Stimulated activated CD8-positive, alpha-beta memory T cell treated with anti-CD3 and anti-CD28 coated beads, Interleukin-12 subunit alpha, Interleukin-12 subunit beta, amount 100 ng/mL, for 1 hour (primary cell): ENCODE measurements around the gene CNNM3.
A peak's percentile ranks its signal among the peaks of the same experiment; 100 is the strongest.

Source experiments
- DNase-seq: peaks from one replicate; pipeline ENCODE4 v3.0.0-alpha.2; 2020; ENCODE audit warnings: low read depth

CNNM3 gene

DNA sequence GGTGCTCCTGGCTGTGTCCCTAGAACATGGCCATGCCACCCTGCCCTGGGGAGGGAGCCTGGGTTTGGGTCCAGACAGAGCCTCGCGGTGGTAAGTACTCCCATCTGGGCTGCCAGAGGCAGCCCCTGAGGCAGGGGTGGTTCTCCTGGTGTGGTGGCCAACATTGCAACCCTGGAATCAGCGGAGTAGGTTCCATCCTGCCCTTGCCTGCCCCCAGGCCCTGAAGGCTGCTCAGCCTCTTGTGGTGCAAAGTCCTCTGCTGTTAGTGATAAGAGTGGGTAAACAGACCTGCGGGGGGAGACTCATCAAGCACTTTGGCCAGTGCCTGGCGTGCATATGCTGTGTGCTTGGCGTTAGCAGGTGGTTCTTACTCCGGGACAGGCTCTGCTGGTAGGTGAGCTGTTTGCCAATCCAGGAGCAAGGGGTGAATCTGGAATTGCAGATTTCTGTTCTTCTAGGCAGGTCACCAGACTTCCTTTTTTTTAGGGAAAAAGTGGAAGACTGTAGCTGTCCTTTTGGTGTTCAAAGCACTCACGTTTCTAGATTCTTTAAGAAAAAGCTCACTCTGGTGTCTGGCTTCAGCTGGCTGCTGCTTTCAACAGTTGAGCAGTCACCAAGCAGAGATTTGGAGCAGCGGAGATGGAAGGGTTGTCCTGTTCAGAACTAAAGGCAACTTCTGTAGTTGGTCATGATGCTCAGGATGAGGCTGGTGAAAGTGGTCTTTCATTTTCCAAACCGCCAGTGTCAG lies 3.2 kb downstream of the CNNM3 start:
- no peak for DNase-seq

DNA sequence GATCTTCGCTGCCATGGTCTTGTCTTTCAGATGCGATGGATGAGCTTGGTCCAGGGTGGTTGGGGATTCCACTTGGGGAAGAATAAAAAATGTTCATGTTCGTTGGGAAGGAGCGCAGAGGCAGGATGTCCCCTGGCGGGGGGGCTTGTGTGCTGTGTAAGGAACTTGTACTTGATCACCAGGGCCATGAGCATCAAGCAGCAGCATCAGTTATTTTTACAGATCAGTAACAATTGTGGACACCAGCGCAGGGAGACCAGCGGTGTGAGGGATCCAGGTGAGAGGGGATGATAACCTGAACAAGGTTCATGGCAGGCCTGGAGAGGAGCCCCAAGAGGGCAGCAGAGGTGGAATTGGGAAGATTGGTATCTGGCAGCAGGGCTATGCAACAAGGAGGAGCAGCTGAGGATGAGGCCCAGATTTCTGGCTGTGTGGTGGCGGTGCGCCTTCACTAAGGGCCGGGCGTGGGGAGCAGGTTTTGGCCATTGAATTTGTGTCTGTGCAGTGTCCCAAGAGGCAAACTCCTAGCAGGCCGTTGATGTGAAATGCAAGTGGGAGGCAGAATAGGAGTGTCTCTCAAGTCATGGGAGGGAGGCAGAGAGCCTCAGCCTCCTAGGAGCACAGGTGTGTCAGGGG lies 3.9 kb downstream of the CNNM3 start:
- DNase-seq = no peak

- no peak for DNase-seq
These were observed 5.1 kb downstream of the CNNM3 start for GRCh38 chr2:96821113-96821675.

- no peak for DNase-seq
These were observed 6.7 kb downstream of the CNNM3 start for GRCh38 chr2:96822786-96823185.

DNA sequence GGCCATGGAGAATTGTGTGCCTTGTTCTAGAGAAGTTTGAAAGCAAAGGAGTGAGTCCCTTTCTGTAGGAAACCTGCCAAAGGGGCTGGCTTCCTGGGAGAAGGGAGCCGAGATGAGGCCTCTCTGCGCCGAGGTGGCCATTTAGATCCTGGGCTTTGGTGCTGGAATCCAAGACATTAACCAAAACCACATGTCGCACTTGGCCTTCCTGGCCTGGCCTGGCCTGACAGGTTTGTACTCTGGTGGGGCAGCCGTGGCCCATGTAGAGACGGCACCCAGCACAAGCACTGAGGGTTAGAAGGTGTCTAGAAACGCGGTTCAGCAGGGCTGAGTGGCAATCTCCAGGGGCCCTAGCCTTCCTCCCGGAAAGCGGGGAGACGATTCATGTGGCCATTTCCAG lies 7.1 kb downstream of the CNNM3 start:
- DNase-seq = no peak

DNA sequence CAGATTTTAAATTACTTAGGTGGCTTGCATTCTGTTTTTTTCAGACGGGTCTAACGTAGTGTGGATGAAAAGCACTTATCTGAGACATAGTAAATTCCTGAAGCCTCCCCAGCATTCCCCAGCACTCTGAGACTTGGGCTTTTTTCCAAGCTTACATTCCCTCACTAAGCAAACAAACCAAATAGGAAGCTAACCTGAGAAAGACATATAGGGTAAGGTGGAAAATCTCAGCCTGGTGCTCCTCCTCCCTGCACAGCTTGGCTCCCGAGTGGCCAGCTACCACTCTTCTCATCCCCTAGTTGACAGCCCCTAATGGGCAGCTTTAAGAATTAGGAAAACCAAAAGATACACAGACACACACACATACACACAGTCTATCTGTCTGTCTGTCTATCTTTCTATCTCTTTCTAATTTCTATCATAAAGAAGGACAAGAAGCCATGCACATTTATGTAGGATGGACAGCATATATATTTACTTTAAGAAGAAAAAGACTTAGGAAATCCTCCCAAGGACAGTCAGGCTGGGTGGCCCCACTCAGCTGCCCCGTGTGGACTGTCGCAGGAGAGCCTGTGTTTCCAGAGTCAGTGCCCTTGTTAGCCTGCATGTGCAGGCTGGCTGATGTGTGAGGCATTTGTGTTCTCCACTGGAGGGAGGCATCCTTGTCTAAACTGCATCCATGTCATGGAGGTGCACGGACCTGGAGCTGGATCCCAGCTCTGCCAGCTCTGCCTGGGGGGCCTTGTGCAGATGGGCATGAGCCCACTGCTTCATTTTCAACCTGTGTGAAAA lies 8.2 kb downstream of the CNNM3 start:
- DNase-seq = no peak

DNA sequence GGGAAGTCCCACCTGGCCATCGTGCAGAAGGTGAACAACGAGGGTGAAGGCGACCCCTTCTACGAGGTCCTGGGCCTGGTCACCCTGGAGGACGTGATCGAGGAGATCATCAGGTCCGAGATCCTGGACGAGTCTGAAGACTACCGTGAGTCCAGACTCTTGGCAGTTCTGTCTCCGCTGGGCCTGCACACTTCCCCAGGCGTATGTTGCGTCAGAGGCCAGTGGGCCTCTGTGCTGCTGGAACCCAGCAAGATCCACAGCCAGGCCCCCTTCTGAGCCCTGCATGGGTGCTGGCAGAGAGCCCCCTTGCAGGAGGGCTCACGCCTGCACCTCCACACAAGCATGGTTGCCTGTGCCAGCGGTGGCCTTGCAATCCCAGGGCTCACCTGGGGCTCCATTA lies 9.0 kb downstream of the CNNM3 start:
- no peak for DNase-seq

GRCh38 chr2:96826546-96827278 lies 10.6 kb downstream of the CNNM3 start:
- no peak for DNase-seq

GRCh38 chr2:96828436-96828835 lies 12.4 kb downstream of the CNNM3 start:
- DNase-seq = no peak

DNA sequence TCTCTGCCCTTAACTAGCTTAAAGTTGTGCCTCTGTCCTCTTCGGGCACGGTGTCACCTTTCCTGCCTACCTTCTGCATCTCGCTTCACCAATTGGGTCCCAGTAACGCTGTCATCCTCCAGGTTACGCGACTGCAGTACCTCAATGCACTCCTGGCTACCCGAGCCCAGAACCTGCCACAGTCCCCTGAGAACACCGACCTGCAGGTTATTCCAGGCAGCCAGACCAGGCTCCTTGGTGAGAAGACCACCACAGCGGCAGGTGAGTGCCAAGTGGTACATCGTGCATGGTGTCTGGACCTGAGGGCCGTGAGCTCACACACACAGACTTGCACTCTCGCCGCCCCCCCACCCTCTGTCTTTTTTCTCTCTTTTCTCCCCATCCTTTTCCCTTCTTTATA lies 12.8 kb downstream of the CNNM3 start:
- DNase-seq = no peak

GRCh38 chr2:96830044-96830562 lies 14.0 kb downstream of the CNNM3 start:
- no peak for DNase-seq

- no peak for DNase-seq
These were observed 15.6 kb downstream of the CNNM3 start for GRCh38 chr2:96831679-96832078.

DNA sequence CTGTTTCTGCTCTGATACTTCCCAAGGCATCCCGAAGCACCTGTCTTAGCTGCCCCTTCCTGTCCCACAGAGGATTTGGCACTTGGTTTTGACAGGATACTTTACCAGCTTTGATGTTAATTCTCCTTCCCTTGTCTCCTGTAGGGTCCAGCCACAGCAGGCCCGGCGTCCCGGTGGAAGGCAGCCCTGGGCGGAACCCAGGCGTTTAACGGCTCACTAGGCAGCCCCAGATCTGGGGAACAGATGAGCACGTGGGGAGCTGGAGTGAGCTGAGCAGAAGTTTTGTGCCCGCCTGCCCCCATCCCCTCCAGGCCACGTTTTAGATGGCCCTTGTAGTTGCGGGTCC lies 16.3 kb downstream of the CNNM3 start:
- DNase-seq = no peak

GRCh38 chr2:96832754-96833507 lies 16.9 kb downstream of the CNNM3 start:
- DNase-seq = no peak

DNA sequence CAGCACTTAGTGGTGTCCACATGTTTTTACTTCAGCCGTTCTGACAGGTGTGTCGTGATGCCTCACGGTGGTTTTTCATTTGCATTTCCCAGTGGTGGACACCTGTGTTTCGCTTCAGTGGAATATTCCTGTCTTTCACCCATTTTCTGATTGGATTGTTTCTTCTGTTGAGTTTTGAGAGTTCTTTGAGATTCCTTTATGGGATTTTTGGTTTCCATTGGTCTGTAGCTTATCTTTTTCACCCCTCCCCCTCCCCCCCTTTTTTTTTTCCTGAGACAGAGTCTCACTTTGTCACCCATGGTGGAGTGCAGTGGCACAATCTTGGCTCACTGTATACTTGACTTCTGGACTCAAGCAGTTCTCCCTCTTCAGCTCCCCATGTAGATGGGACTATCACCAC lies 19.8 kb downstream of the CNNM3 start:
- no peak for DNase-seq

DNA sequence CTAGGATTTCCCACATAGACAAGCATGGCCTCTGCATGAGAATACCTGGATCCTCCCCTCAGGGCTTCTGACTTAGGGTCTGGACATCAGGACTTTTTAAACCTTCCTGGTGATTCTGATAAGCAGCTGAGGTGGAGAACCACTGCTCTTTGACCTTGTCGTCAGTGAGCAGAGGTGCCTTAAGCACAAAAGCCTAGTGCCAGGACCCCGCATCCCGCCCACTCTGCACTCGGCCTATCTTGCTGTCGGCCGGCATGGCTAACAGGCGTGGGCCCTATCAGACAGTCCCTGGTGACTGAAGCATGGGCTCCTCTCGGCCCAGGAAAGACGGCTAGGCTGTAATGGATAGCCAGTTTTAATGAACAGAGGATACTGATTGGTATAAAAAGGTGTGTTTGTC lies 21.5 kb downstream of the CNNM3 start:
- no peak for DNase-seq

DNA sequence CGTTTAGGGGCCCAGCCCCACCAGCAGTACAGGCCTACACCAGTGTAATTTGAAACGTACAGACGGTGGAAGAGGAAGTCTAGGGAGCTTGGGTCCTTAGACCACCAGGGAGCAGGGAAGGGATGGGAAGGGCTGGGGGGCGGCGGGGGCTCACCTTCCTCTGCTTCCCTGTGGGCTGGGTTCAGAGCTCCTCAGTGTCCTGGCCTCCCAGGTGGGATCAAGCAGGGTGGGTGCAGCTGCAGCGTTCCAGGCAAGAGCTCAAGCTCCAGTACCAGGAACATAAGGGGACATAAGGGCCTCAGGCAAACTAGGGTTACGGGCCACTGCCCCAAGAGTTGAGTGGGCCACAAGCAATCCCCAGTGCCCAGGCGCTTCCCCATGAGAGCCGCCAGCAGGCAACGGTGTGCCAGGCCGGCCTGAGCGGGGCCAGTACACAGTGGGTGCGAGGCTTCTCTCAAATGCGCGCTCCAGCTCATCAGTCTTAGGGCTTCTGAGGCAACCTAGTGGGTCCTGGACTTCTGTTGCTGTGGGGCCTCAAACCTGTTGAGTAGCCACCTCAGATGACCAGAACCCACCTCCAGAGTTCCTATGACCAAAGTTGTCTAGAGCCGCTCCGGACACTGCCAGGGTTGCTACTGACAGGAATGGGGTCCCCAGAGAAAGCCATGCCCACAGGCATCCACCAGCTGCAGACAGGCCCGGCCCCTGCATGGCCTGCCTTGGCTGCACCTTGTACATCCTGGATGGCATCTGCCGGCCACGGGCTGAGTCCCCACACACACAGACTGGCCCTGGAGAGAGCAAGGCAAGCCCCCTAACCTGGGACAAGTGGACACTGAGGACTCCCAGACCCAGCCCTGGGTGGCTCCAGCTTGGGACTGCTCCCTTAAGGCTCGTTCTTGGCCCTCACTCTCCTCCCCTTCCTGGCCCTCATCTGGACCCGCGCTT lies 22.6 kb downstream of the CNNM3 start:
- no peak for DNase-seq

- DNase-seq = peak; percentile 68
These were observed 23.3 kb downstream of the CNNM3 start for GRCh38 chr2:96839293-96839874.
